ENCODE results near the gene NSMF.

- no peak for TF ChIP-seq CTCF (IDR thresholded peaks at IDR 0.05)
- no peak for TF ChIP-seq POLR2A (IDR thresholded peaks at IDR 0.05)
Measured at GRCh38 chr9:137428311-137428630, 30.9 kb downstream of the NSMF start.

Data from body of pancreas (tissue), 4 donors.